RWPE1 (cell line): ENCODE results near the gene PRIM2.
"Not testable (repeated sequence)": the region's sequence is repeated elsewhere in the genome, so short reads cannot be mapped to it uniquely, and the experiment has no call there.

Source experiments
- CTCF ChIA-PET: fragments of 350-600 bp; sonication (Branson Sonifier 250); formaldehyde crosslinking; extraction: SDS; loops from one replicate; lab custom pipeline; 2021; lab: Yijun Ruan, JAX
- POLR2A ChIA-PET: fragments of 400-600 bp; formaldehyde crosslinking; extraction: SDS; loops from one replicate; lab custom pipeline; 2020; ENCODE audit warnings: antibody characterized with exemption; ENCODE audit not compliant: low non-redundant PET; lab: Yijun Ruan, JAX
- DNase-seq: peaks from one replicate; pipeline ENCODE4 v3.0.0; 2012; ENCODE audit warnings: low spot score
- H3K27ac ChIP-seq: fragments of 450-650 bp; 2 replicates; pipeline ENCODE4 v1.5.1; 2017
- CTCF ChIP-seq: fragments of 450-650 bp; conservative IDR thresholded peaks from 2 replicates; pipeline ENCODE4 v1.5.1; 2017; ENCODE audit warnings: low read depth, mild to moderate bottlenecking

Gene PRIM2

GRCh38 chr6:57432919-57433684, 115.7 kb downstream of the PRIM2 start:
- TF ChIP-seq CTCF, result no peak
- POLR2A ChIA-PET, result no interaction called here
- CTCF ChIA-PET, result no interaction called here
- DNase-seq, result no peak
- H3K27ac ChIP-seq, result no peak overlapping the region

GRCh38 chr6:57433790-57434189, 116.4 kb downstream of the PRIM2 start:
- DNase-seq, CTCF ChIA-PET, H3K27ac ChIP-seq, POLR2A ChIA-PET: not testable (repeated sequence)

GRCh38 chr6:57434944-57435343, 117.5 kb downstream of the PRIM2 start:
- CTCF ChIA-PET, result no interaction called here
- POLR2A ChIA-PET, result no interaction called here
- TF ChIP-seq CTCF, result no peak
- no peak for DNase-seq
- H3K27ac ChIP-seq, result no peak overlapping the region

GRCh38 chr6:57435475-57436160, 118.2 kb downstream of the PRIM2 start:
- ChIA-PET CTCF (no interaction called here), POLR2A (no interaction called here)
- H3K27ac ChIP-seq, result no peak overlapping the region
- TF ChIP-seq CTCF, result no peak
- no peak for DNase-seq

GRCh38 chr6:57440735-57441134, 123.3 kb downstream of the PRIM2 start:
- CTCF ChIA-PET, result not testable (repeated sequence)

GRCh38 chr6:57442133-57442532, 124.7 kb downstream of the PRIM2 start:
- DNase-seq, POLR2A ChIA-PET, CTCF ChIA-PET, H3K27ac ChIP-seq: not testable (repeated sequence)

More at GRCh38 chr6:57440735-57441134, 123.3 kb downstream of the PRIM2 start:
- DNase-seq, POLR2A ChIA-PET, H3K27ac ChIP-seq: not testable (repeated sequence)

- POLR2A ChIA-PET, DNase-seq, H3K27ac ChIP-seq, CTCF ChIA-PET: not testable (repeated sequence)
Measured at GRCh38 chr6:57443181-57443580, 125.8 kb downstream of the PRIM2 start.

GRCh38 chr6:57444787-57445186, 127.4 kb downstream of the PRIM2 start:
- H3K27ac ChIP-seq, POLR2A ChIA-PET, CTCF ChIA-PET, DNase-seq: not testable (repeated sequence)

GRCh38 chr6:57445379-57445778, 127.9 kb downstream of the PRIM2 start:
- CTCF ChIA-PET, result not testable (repeated sequence)

GRCh38 chr6:57445790-57446468, 128.5 kb downstream of the PRIM2 start:
- H3K27ac ChIP-seq, POLR2A ChIA-PET, DNase-seq, CTCF ChIA-PET: not testable (repeated sequence)

More at GRCh38 chr6:57445379-57445778, 127.9 kb downstream of the PRIM2 start:
- H3K27ac ChIP-seq, POLR2A ChIA-PET, DNase-seq: not testable (repeated sequence)

GRCh38 chr6:57449496-57450066, 132.2 kb downstream of the PRIM2 start:
- POLR2A ChIA-PET, H3K27ac ChIP-seq, DNase-seq, CTCF ChIA-PET: not testable (repeated sequence)

GRCh38 chr6:57459781-57460180, 142.4 kb downstream of the PRIM2 start:
- DNase-seq, POLR2A ChIA-PET, CTCF ChIA-PET, H3K27ac ChIP-seq: not testable (repeated sequence)

- DNase-seq, H3K27ac ChIP-seq, POLR2A ChIA-PET, CTCF ChIA-PET: not testable (repeated sequence)
Measured at GRCh38 chr6:57461022-57461421, 143.6 kb downstream of the PRIM2 start.
